ENCODE results near the gene HMCN2. TPM values are rescaled to one million over a fixed set of nuclear protein-coding genes. Genes with fewer than 3 reads are reported as not detected.

HMCN2 gene
- total and polyA plus RNA-seq, 2 experiments from 2014 or later: 0.50 to 0.54 TPM

DNA sequence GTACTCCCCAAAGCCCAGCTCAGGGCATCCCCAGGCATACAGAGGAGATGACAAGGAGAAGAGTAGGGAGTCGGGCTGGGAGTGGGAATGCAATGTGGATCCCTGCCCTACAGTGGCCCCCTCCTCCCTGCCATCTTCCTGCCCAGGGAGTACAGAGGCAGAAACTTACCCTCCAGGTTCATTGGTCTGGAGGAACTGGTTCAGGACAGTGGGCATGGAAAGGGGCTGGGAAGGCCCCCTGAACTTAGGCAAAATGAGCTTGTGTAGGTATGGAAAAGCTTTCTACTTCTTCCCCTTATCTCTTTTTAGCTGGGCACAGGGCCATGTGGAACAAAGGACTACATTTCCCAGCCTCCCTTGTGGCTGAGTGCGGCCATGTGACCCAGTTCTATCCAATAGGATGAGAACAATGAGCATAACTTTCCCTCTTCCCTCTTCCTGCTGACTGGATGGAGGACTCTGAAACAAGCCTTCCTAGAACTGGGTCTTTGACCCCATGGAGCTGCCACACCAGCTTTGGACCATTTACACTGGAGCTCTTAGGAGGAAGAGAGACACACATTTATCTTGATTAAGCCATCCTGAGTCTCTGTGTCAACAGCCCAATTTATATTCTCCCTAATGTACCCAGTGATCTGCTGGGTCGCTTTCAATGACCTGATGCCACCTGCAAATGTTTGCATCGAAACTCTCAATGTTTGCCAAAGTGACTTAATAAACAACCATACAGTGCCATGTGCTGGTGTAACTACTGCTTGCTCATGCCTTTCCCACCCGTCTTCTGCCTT is 25.0 kb upstream of the HMCN2 start:
- Histone ChIP-seq H3K9me3 (ENCODE audit: low read depth) (no peaks in the 10 kb centered on the region), H3K79me2 (no peaks in the 10 kb centered on the region), H3K27me3 (no peaks in the 10 kb centered on the region), H3K4me1 (ENCODE audit: insufficient read depth) (no peaks in the 10 kb centered on the region), H3K36me3 (replicated peaks; ENCODE audit: insufficient read depth, low read depth) (no peaks in the 10 kb centered on the region), H3K27ac (no peak overlapping the region), H2AFZ (peak overlapping the region; percentile 56), H3K4me2 (no peak overlapping the region), H4K20me1 (ENCODE audit: insufficient read depth, poor library complexity, severe bottlenecking) (no peaks in the 10 kb centered on the region), H3K4me3 (no peak overlapping the region), H3K9me2 (replicated peaks; ENCODE audit: insufficient read depth) (no peaks in the 10 kb centered on the region)
- TF ChIP-seq EZH2phosphoT487 (IDR thresholded peaks at IDR 0.05; ENCODE audit: low read depth, severe bottlenecking, unreplicated experiment): no peak
- no peak for TF ChIP-seq EZH2 (IDR thresholded peaks at IDR 0.05; ENCODE audit: borderline replicate concordance)
- TF ChIP-seq, protein P1, sequence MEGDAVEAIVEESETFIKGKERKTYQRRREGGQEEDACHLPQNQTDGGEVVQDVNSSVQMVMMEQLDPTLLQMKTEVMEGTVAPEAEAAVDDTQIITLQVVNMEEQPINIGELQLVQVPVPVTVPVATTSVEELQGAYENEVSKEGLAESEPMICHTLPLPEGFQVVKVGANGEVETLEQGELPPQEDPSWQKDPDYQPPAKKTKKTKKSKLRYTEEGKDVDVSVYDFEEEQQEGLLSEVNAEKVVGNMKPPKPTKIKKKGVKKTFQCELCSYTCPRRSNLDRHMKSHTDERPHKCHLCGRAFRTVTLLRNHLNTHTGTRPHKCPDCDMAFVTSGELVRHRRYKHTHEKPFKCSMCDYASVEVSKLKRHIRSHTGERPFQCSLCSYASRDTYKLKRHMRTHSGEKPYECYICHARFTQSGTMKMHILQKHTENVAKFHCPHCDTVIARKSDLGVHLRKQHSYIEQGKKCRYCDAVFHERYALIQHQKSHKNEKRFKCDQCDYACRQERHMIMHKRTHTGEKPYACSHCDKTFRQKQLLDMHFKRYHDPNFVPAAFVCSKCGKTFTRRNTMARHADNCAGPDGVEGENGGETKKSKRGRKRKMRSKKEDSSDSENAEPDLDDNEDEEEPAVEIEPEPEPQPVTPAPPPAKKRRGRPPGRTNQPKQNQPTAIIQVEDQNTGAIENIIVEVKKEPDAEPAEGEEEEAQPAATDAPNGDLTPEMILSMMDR (IDR thresholded peaks at IDR 0.05; ENCODE audit: poor library complexity): no peak
- WGBS (ENCODE audit: low lambda C conversion rate, missing lambda C conversion rate): 71% methylated on average over 5 of the region's 5 CpGs
- DNase-seq (ENCODE audit: low spot score): peak; percentile 76

DNA sequence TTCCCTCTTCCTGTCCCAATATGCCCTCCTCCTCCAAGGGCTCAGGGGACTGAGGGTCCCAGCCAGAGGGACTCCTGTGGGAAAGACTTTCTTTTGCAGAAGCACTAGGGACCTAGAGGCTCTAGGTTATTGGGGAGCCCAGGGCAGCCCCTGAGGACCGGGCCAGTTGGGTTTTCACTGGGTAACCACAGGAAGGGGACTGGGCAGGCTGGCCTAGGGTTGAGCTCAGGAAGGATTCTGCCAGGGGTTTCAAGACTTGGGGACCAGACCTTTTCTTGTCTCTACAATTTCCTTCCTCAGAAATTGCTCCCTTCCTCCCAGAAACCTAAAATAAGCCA is 24.4 kb upstream of the HMCN2 start:
- 100% methylated on average over 1 of the region's 1 CpG for WGBS (ENCODE audit: low lambda C conversion rate, missing lambda C conversion rate)
- TF ChIP-seq, protein P1 (IDR thresholded peaks at IDR 0.05; ENCODE audit: poor library complexity): no peak
- TF ChIP-seq EZH2 (IDR thresholded peaks at IDR 0.05; ENCODE audit: borderline replicate concordance): no peak
- no peak for TF ChIP-seq EZH2phosphoT487 (IDR thresholded peaks at IDR 0.05; ENCODE audit: low read depth, severe bottlenecking, unreplicated experiment)
- no peak overlapping the region for H2AFZ ChIP-seq

DNA sequence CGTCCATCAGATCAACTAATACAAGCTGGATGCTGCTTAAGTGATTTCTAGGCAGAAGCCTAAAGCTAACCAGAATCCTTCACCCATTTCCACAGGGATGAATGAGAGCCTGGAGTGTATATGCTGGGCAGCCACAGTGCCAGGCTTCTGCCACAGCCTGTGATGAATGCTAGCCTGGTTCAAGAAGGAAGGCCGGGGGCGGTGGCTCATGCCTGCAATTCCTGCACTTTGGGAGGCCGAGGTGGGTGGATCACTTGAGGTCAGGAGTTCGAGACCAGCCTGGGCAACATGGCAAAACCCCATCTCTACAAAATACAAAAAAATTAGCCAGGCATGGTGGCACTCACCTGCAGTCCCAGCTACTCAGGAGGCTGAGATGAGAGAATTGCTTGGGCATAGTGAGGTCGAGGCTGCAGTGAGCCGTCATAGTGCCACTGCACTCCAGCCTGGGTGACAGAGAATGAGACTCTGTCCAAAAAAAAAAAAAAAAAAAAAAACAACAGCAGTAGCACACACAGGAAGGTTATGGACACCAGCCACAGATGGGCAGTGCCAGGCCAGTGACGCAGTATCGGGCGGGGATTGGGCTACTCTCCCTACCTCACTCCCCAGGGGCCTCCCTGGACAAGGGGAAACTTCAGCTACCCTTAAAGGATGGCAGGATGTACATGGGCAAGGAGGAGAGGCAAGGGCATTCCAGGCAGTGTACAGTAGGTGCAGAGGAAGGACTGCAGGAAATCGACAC is 23.1 kb upstream of the HMCN2 start:
- H4K20me1 ChIP-seq (ENCODE audit: insufficient read depth, poor library complexity, severe bottlenecking): no peaks in the 10 kb centered on the region
- WGBS (ENCODE audit: low lambda C conversion rate, missing lambda C conversion rate): 88% methylated on average over 11 of the region's 11 CpGs
- H3K4me3 ChIP-seq: no peak overlapping the region
- H2AFZ ChIP-seq: no peak overlapping the region
- no peak overlapping the region for H3K27ac ChIP-seq
- DNase-seq (ENCODE audit: low spot score): no peak
- no peaks in the 10 kb centered on the region for H3K79me2 ChIP-seq
- no peaks in the 10 kb centered on the region for H3K9me2 ChIP-seq (replicated peaks; ENCODE audit: insufficient read depth)
- no peaks in the 10 kb centered on the region for H3K36me3 ChIP-seq (replicated peaks; ENCODE audit: insufficient read depth, low read depth)
- H3K9me3 ChIP-seq (ENCODE audit: low read depth): no peaks in the 10 kb centered on the region
- no peaks in the 10 kb centered on the region for H3K4me1 ChIP-seq (ENCODE audit: insufficient read depth)
- TF ChIP-seq EZH2phosphoT487 (IDR thresholded peaks at IDR 0.05; ENCODE audit: low read depth, severe bottlenecking, unreplicated experiment) (no peak), EZH2 (IDR thresholded peaks at IDR 0.05; ENCODE audit: borderline replicate concordance) (no peak)
- TF ChIP-seq, protein P1 (IDR thresholded peaks at IDR 0.05; ENCODE audit: poor library complexity): no peak
- H3K4me2 ChIP-seq: peak overlapping the region; percentile 64
- no peaks in the 10 kb centered on the region for H3K27me3 ChIP-seq

More for the DNA sequence above, 24.4 kb upstream of the HMCN2 start:
- H3K4me2 ChIP-seq: no peak overlapping the region
- no peaks in the 10 kb centered on the region for H4K20me1 ChIP-seq (ENCODE audit: insufficient read depth, poor library complexity, severe bottlenecking)
- H3K4me3 ChIP-seq: no peak overlapping the region
- DNase-seq (ENCODE audit: low spot score): no peak
- H3K36me3 ChIP-seq (replicated peaks; ENCODE audit: insufficient read depth, low read depth): no peaks in the 10 kb centered on the region
- H3K79me2 ChIP-seq: no peaks in the 10 kb centered on the region
- H3K27ac ChIP-seq: no peak overlapping the region
- H3K4me1 ChIP-seq (ENCODE audit: insufficient read depth): no peaks in the 10 kb centered on the region
- no peaks in the 10 kb centered on the region for H3K9me2 ChIP-seq (replicated peaks; ENCODE audit: insufficient read depth)
- no peaks in the 10 kb centered on the region for H3K27me3 ChIP-seq
- no peaks in the 10 kb centered on the region for H3K9me3 ChIP-seq (ENCODE audit: low read depth)

All from hepatocyte (in vitro differentiated cells).